WI38 (cell line): ENCODE data around the gene SET.
"Not testable (repeated sequence)": the region's sequence is repeated elsewhere in the genome, so short reads cannot be mapped to it uniquely, and the experiment has no call there.

ENCODE experiments used
- H3K4me3 ChIP-seq: 2 replicates; pipeline ENCODE4 v1.5.1; 2011; ENCODE audit warnings: low read depth, mild to moderate bottlenecking, control low read depth, low read length
- CTCF ChIP-seq: IDR thresholded peaks from 2 replicates; pipeline ENCODE4 v1.5.1; 2012; ENCODE audit warnings: low read depth, mild to moderate bottlenecking, control low read depth, low read length

Gene SET

GRCh38 chr9:128688501-128689292 is at the start of gene SET:
Gene SET (plus strand): TSS chr9:128689222. CDS start chr9:128689583, 361 bp downstream.
- peak within 1 kb of the TSS; percentile 95 for H3K4me3 ChIP-seq
- TF ChIP-seq CTCF = no peak

DNA sequence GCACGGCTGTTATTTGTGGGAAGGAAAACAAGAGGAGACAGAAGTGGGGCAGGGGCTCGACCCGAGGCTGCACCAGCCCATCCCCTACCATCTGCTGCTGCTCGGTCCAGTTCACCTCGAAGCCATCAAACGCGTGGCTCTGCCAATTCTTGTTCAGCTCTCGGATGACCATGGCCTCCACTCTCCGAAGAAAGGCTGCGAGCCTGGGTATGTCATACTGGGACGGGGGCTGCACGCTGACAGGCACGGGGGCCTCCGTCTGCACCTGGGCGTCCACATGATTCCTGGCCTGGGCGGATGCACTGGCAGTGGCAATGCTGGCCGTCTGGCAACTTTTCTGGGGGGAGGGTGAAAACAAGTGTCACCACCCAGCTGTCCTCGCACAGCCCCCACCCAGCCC is 48.4 kb upstream of the SET start:
- no peak overlapping the region for H3K4me3 ChIP-seq
- no peak for TF ChIP-seq CTCF

DNA sequence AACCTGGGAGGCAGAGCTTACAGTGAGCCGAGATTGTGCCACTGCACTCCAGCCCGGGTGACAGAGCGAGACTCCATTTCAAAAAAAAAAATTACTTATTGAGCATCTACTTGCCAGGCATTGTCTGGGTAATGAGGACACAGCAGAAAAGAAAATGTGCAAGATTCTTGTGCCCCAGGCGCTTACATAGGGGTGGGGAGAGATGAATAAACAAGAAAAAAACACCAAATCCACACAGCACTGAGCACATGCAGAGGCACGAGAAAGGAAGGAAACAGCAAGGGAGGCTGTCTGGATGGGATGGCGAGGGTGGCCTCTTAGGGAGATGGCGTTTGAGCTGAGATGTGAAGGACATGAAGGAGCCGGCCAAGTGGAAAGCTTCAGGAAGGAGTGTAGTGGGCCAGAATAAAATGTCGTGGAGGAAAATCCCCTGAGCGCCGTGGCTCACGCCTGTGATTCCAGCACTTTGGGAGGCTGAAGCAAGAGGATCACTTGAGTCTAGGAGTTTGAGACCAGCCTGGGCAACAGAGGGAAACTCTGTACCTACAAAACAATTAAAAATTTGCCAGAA is 46.3 kb upstream of the SET start:
- no peak for TF ChIP-seq CTCF
- no peak overlapping the region for H3K4me3 ChIP-seq

DNA sequence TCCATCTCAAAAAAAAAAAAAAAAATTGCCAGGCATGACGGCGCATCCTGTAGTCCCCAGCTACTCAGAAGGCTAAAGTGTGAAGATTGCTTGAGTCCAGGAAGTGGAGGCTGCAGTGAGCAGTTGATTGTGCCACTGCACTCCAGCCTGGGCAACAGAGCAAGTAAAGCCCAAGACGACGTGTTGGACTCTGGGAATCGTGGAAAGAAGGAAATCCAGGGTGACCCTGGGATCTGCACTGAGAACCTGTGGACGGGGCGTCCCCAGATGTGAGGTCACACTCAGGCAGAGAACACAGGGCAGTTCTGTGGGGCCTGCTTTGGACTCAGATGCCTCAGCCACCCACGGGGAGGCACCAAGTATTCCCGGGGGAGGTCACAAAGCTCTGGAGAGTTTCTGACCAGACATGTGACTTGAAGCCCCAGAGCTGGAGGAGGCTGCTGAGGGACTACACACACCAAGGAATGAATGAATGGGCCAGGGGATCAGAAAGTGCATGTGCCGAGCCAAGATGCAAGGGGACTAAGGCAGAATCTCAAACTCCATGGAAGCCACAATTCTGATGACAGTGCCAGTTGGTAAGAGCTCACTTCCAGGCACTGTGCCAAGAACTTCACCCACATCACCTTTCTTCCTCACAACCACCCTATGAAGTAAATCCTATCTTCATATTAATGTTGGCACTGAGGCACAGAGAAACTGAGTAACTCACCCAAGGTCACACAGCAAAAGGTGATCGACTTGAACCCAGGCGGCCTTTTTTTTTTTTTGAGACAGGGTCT is 45.3 kb upstream of the SET start:
- TF ChIP-seq CTCF = no peak
- H3K4me3 ChIP-seq = no peak overlapping the region

GRCh38 chr9:128648206-128648605 is 40.8 kb upstream of the SET start:
- not testable (repeated sequence) for H3K4me3 ChIP-seq

- no peak for TF ChIP-seq CTCF
These were observed 37.2 kb upstream of the SET start for GRCh38 chr9:128651798-128652197.

GRCh38 chr9:128653908-128654307 is 35.1 kb upstream of the SET start:
- H3K4me3 ChIP-seq = no peak overlapping the region
- TF ChIP-seq CTCF = no peak

More at GRCh38 chr9:128651798-128652197, 37.2 kb upstream of the SET start:
- H3K4me3 ChIP-seq = no peak overlapping the region
